ENCODE data around the gene TESK2.

Gene TESK2

GRCh38 chr1:45380125-45380524, 110.8 kb downstream of the TESK2 start:
- no peak for TF ChIP-seq CTCF (IDR thresholded peaks at IDR 0.05; ENCODE audit: borderline replicate concordance, control extremely low read depth, extremely low read depth, insufficient read depth, missing control alignments)
- in situ Hi-C loops (cut with MboI; ENCODE audit: low sequenced_read_pairs, unreplicated experiment), result no loop called here
- DNase-seq (ENCODE audit: low spot score), result no peak

GRCh38 chr1:45379524-45379923, 111.4 kb downstream of the TESK2 start:
- no peak for DNase-seq (ENCODE audit: low spot score)
- TF ChIP-seq CTCF (IDR thresholded peaks at IDR 0.05; ENCODE audit: borderline replicate concordance, control extremely low read depth, extremely low read depth, insufficient read depth, missing control alignments), result no peak
- in situ Hi-C loops (cut with MboI; ENCODE audit: low sequenced_read_pairs, unreplicated experiment), result no loop called here

DNA sequence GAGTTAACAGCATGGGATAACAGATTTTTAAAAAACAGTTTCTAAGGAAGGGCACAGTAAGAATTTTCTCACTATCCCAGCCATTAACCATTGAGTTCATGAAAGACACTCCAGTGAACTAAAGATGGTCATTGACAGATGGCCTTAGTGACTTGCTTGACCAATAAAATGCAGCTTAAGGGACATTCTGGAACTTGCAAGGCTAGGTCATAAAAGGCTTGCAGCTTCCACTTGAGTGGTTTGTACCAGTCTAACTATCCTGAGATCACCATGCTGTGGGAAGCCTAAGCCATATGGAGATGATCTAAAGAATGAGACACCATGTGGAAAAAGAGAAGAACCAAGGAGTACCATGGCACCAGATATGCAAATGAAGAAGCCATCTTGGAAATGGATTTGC, 112.8 kb downstream of the TESK2 start:
- in situ Hi-C loops (cut with MboI; ENCODE audit: low sequenced_read_pairs, unreplicated experiment), result no loop called here
- DNase-seq (ENCODE audit: low spot score), result no peak
- TF ChIP-seq CTCF (IDR thresholded peaks at IDR 0.05; ENCODE audit: borderline replicate concordance, control extremely low read depth, extremely low read depth, insufficient read depth, missing control alignments), result no peak

DNA sequence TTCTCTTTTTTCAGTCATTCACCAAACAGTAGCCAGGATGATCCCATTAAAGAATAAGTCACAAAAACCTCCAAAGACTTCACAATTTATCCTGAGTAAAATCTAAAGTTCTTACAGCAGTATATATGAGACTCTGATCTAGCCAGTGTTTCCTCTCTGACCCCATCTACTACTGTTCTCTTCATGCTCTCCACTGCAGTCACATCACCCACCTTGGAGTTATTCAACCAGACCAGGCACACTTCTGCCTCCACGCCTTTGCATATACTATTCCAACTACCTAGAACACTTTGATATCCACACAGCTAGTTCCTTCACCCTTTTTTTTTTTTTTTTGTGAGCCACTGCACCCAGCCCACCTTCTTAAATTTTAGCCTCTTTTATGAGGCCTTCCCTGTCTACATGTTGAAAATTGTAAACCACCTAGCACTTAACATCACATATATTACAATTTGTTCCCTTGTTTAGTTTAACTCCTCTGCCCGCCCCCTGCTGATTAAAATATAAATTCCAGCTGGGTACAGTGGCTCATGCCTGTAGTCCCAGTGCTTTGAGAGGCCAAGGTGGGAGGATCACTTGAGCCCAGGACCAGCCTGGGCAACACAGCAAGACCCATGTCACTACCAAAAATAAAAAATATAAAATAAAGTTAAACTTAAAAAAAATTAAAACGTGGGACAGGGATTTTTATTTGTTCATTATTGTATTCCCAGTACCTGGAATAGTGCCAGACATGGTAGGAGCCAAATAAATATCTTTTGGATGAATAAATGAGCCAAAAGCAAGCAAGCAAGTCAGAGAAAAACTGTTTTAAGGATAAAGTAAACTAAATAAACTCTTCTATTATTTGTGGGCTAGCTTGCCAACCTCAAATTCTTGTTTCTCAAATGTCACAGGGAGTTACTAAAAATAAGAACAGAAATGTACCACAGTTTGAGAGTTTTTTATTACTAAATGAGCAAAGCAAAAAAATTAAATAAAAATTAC, 115.6 kb downstream of the TESK2 start:
- no peak for DNase-seq (ENCODE audit: low spot score)
- no peak for TF ChIP-seq CTCF (IDR thresholded peaks at IDR 0.05; ENCODE audit: borderline replicate concordance, control extremely low read depth, extremely low read depth, insufficient read depth, missing control alignments)
- in situ Hi-C loops (cut with MboI; ENCODE audit: low sequenced_read_pairs, unreplicated experiment), result no loop called here

- TF ChIP-seq CTCF (IDR thresholded peaks at IDR 0.05; ENCODE audit: borderline replicate concordance, control extremely low read depth, extremely low read depth, insufficient read depth, missing control alignments), result no peak
- in situ Hi-C loops (cut with MboI; ENCODE audit: low sequenced_read_pairs, unreplicated experiment), result no loop called here
- DNase-seq (ENCODE audit: low spot score), result no peak
Observed at GRCh38 chr1:45373573-45373972, 117.4 kb downstream of the TESK2 start.

DNA sequence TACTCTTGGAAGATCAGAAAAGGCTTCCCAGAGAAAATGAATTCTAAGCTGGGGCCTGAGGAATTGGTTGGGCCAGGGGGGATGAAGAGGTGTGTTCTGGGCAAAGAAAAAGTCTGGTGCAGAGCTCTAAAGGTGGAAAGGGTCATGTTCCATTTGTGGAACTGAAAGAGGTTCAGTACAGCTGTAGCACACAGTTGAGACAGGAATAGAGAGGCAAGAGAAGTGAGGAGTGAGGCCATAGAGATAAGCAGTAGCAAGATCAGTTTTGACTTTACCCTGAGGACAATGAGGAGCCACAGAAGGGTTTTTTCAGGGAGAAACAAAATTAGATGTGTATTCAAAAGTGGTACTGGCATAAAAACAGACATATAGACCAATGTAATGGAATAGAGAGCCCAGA, 120.4 kb downstream of the TESK2 start:
- no peak for TF ChIP-seq CTCF (IDR thresholded peaks at IDR 0.05; ENCODE audit: borderline replicate concordance, control extremely low read depth, extremely low read depth, insufficient read depth, missing control alignments)
- in situ Hi-C loops (cut with MboI; ENCODE audit: low sequenced_read_pairs, unreplicated experiment), result no loop called here
- DNase-seq (ENCODE audit: low spot score), result peak; percentile 36
